22Rv1 (cell line): ENCODE results near the gene CGB8.
"Not testable (repeated sequence)": the region's sequence is repeated elsewhere in the genome, so short reads cannot be mapped to it uniquely, and the experiment has no call there.

Experiments used
- ZFX ChIP-seq: fragments of 450-650 bp; IDR thresholded peaks from 2 replicates; pipeline ENCODE4 v1.6.1; 2017; ENCODE audit warnings: antibody characterized with exemption, borderline replicate concordance
- TF ChIP-seq, protein P1 (sequence below): fragments of 450-650 bp; IDR thresholded peaks from 2 replicates; pipeline ENCODE4 v1.5.1; 2017; ENCODE audit warnings: mild to moderate bottlenecking

DNA sequence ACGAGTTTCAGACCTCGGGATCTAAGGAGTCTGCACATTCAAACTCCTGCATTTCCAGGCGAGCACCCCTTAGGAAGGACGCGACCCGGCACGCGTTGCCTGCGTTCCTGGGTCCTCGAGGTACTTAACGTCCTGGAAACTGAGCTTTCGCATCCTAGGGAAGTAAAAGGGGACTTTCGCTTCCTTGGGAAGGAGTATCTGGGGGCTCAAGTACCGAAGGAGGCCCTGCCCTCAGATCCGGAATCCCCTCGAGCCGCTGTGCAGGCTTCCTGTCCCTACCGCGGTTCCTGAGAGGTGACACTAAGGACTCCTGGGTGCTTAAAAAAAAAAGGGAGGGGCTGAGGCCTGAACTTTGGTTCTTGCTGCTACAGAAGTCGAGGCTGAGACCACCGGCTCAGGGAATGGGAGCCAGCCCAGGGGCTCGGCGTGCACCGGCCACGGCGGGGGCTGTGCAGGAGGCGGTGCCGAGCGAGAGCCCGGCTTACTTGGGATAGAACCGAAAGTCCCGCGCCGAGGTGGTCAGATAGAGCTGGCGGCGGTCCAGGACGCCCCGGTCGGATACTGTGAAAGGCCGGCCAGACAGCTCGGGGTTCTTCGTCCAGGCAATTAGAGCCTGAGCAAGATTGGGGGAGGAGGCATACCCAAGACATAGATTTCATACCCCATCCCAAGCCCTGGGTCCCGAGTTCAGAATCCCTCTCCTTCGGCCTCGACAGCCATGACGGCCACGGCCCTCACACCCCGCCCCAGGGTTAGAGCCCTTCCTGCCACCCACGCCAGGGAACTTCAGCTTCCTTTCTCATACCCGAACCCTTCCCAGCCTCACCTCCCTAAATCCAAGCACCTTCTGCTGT, 30.3 kb downstream of the CGB8 start:
- TF ChIP-seq, protein P1, sequence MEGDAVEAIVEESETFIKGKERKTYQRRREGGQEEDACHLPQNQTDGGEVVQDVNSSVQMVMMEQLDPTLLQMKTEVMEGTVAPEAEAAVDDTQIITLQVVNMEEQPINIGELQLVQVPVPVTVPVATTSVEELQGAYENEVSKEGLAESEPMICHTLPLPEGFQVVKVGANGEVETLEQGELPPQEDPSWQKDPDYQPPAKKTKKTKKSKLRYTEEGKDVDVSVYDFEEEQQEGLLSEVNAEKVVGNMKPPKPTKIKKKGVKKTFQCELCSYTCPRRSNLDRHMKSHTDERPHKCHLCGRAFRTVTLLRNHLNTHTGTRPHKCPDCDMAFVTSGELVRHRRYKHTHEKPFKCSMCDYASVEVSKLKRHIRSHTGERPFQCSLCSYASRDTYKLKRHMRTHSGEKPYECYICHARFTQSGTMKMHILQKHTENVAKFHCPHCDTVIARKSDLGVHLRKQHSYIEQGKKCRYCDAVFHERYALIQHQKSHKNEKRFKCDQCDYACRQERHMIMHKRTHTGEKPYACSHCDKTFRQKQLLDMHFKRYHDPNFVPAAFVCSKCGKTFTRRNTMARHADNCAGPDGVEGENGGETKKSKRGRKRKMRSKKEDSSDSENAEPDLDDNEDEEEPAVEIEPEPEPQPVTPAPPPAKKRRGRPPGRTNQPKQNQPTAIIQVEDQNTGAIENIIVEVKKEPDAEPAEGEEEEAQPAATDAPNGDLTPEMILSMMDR = not testable (repeated sequence)
- TF ChIP-seq ZFX = not testable (repeated sequence)
